Stimulated activated CD4-positive, alpha-beta T cell treated with anti-CD3 and anti-CD28 coated beads, Interleukin-4, amount 100 ng/mL, for 4 hours (primary cell): Measurements from ENCODE around the gene TNIP3.

Experiments used
- DNase-seq, 2 experiments: peaks; one replicate each; pipeline ENCODE4 v3.0.0-alpha.2; 2020

Gene TNIP3

DNA sequence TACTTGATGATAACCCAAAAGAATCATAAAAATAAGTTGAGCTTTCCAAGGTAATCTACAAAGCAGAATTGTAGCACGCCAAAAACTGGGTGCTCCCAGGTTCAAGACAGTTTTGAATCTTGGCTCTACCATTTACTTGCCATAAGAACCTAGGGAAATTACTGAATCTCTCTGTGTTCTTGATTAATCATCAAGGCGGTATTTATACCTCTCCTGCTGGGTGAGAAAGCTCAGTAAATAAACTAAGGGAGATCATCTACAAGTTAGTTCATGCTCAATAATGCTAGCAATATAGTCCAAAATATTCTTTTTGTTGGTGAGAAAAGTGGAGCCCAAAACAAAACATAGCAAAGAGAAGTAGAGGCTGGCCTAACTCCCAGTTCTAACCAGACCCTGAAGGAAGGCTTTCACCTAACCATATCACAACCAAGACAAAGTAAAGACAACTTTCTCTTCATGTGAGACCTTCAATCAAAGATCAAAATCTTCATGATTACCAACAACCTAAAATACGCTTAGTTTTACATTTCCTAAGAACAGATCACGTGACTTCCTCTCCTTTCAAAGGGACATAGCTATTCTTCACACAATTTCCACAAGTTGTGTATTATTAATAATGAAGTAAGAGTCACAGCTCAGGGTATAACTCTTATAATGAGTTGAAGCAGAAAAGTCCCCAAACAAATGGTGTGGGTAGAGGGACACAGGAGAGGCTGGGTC, 34.4 kb downstream of the TNIP3 start:
- DNase-seq, result no peak

GRCh38 chr4:121127100-121127499, 37.0 kb downstream of the TNIP3 start:
- DNase-seq, result no peak

DNA sequence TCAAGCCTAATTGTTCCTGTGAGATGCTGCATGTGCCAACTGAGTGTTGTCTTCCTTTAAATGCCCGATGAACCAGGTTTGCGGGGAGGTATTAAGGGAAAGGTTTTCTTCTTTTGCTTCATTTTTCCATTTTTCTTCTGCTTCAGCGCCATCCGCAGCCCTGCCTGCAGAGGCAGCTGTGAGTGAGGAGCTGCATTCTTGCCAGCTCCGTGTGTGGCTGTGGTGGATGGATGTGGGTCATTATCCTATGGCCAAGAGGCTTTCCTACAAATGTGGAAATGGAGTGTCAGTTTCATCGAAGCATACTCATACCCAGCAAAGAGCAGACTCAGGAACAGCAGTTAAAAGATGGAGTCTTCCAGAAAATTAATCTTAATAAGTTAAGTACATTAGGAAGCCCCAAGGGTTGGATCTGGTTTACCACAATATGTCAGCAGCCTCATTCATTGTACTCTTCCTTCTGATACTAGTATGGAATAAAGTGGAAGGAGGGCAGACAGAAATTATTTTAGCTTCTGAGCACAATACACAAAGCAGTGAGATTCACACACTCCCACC, 37.6 kb downstream of the TNIP3 start:
- DNase-seq, result no peak

- no peak for DNase-seq
Measured at GRCh38 chr4:121125498-121125885, 38.6 kb downstream of the TNIP3 start.

- DNase-seq, result no peak
Measured at GRCh38 chr4:121122661-121123060, 41.5 kb downstream of the TNIP3 start.

DNA sequence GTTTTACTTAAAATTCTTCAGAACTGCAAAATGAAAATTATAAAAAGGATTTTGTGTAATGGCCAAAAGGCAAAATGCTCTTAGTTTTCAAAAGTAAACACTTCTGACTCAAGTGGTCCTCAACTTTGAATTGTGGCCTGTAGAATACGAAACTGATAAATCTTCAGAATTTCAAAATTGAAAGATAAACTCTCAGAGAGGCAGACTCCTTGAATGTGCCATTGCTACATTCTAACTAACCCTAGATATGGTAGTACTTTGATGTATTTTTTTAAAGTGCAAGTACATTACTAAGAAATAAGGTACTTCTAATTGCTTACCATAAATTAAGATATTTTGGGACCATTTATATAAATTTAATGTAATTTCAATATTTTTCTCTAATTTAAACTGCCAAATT, 44.4 kb downstream of the TNIP3 start:
- DNase-seq, result no peak

GRCh38 chr4:121118344-121118743, 45.8 kb downstream of the TNIP3 start:
- no peak for DNase-seq

GRCh38 chr4:121114756-121115155, 49.4 kb downstream of the TNIP3 start:
- no peak for DNase-seq

DNA sequence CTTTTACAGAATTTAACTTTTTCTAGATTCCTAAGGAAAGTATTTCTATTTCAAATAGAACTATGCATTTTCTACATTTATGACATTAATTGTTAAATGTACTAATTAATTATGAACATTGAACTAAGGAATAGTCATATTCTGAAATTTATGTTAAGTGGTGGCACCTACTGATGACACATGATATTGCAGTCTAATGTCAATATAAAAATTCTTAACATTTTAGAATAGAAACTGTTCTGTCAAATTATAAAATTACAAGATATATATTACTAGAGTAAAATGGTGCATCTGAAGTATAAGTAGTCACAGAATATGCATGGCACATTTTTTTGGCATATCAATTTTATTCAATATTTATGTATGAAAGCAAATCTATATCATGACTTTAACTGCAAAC, 51.6 kb downstream of the TNIP3 start:
- no peak for DNase-seq

- no peak for DNase-seq
Measured at GRCh38 chr4:121108557-121108956, 55.6 kb downstream of the TNIP3 start.

GRCh38 chr4:121107507-121107906, 56.6 kb downstream of the TNIP3 start:
- no peak for DNase-seq

DNA sequence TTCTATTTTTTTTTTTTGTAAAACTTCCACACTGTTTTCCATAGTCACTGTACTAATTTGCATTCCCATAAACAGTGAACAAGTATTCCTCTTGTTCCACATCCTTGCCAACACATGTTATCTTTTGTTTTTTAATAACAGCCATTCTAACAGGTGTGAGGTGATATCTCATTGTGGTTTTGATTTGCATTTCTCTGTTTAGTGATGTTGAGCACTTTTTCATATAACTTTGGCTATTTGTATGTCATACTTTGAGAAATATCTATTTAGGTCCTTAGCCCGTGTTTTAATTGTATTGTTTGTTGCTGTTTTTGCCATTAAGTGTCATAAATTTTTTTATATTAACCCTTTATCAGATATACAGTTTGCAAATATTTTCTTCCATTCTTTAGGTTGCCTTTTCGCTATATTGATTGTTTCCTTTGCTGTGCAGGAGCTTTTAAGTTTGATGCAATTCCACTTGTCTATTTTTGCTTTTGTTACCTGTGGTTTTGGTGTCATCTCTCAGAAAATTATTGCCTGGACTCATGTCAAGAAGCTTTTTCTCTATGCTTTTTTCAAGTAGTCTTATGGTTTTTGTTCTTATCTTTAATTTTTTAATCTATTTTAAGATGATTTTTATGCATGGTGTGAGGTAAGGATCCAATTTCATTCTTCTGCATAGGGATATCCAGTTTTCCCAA, 63.9 kb downstream of the TNIP3 start:
- DNase-seq, result no peak

- no peak for DNase-seq
Measured at GRCh38 chr4:121098266-121098665, 65.9 kb downstream of the TNIP3 start.

DNA sequence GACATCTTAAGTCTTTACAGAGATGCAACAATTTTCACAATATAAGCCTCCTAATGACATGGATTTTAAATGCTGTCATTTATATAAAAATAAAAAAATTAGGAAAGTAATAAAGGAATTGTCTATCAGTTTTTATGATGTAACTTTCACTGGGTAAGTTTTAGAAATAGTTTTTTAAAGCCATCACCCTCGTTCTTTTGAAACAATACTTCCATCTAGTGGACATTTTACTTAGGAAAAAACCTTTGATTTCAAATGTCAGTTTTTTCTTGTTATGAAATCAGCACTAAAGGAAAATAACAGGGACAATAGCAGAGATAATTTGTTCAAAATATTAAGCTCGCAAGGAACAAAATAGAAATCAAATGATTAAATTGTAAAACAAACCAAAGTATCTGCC, 67.5 kb downstream of the TNIP3 start:
- no peak for DNase-seq

GRCh38 chr4:121096191-121096590, 67.9 kb downstream of the TNIP3 start:
- DNase-seq, result no peak

DNA sequence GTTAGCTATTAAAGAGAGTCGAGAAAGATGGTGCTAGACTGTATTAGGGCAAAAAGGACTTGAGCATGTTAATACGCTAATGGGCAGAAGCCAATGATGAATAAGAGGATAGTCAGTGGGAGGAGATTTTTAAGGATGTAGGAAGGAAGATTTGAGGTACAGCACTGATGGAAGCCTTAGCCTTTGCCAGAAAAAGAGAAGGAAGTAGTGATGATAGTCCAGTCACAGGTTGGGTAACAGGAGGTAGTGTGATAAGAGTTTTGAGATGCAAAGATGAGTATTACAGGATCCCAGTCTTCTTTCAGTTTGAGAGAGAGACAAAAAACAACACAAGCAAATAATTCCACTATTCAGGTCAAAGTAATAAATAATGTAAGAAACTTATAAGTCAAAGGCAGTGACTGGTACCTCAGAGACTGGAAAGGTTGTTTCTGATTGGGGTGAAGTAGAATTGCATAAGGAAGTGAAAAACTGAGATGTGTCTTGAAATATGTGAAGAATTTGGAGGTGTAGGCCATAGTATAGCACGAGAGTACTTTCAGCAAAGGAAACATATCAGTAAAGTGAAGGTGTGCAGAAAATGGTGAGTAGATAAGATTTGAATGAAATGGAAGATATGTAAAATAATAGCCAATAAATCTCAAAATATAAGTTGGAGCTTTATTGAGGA, 69.7 kb downstream of the TNIP3 start:
- DNase-seq, result no peak

- no peak for DNase-seq
Measured at GRCh38 chr4:121093261-121093660, 70.9 kb downstream of the TNIP3 start.

GRCh38 chr4:121091941-121092340, 72.2 kb downstream of the TNIP3 start:
- DNase-seq, result no peak

DNA sequence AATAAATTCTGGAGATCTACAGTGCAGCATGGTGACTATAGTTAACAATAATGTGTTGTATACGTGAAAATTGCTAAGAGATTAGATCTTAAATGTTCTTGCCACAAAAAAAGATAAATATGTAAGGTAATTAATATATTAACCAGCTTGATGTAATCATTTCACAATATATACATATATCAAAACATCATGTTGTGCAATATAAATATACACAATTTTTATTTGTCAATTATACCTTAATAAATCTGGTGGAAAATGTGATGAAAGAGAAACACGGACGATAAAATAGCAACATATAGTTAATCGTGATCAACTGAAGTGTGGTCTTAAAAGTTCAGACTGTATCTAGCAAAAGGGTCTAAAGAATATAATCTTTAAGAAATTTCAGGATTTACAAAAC, 75.3 kb downstream of the TNIP3 start:
- no peak for DNase-seq
